Transverse colon (tissue), 4 donors: ENCODE measurements around the gene AWAT2.

Experiments
- CTCF ChIP-seq, 5 experiments: fragments of 200-600 bp in 3 of 5; fragments of 450-650 bp in 2 of 5; sonication (generic) in 3 of 5; IDR thresholded peaks; 1 replicate in 2 of 5; 2 replicates in 3 of 5; pipeline ENCODE4 v1.5.1; 2016 to 2017; ENCODE audit warnings: antibody characterized with exemption in 5 of 5, inconsistent platforms in 3 of 5, mild to moderate bottlenecking in 2 of 5, moderate library complexity in 1 of 5
- EP300 ChIP-seq: sonication (generic); formaldehyde crosslinking; IDR thresholded peaks from one replicate; pipeline ENCODE4 v1.6.1; 2017; ENCODE audit warnings: antibody characterized with exemption, low read depth
- POLR2A ChIP-seq: fragments of 450-650 bp; IDR thresholded peaks from one replicate; pipeline ENCODE4 v1.6.1; 2016; ENCODE audit warnings: antibody characterized with exemption, mild to moderate bottlenecking, moderate library complexity
- POLR2AphosphoS5 ChIP-seq, 3 donors: sonication (generic); formaldehyde crosslinking; IDR thresholded peaks; one replicate each; pipeline ENCODE4 v1.6.1; 2016; ENCODE audit warnings: antibody characterized with exemption in 3 of 3

DNA sequence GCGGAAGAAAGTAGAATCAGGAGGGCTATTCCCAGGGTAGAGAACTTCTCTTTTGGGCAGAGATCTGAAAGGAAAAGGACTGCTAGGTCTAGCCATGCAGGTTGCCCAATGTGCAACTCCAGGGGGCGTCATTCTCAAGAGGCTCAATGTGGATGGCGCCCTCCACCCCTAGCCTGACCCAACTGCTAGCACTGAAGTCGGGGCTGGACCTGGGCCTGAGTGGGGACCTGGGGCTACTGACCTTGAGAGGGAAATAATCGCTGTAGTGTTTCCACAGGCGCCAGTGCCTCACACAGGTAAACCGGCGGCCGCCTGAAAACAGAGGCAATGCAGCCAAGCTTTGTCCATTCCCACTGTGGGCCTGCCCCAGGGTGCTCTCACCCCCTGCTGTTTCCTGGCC, 6.1 kb downstream of the AWAT2 start:
- TF ChIP-seq CTCF (IDR thresholded peaks at IDR 0.05) = no peak
- TF ChIP-seq POLR2A = no peak
- TF ChIP-seq EP300 = no peak
- no peak for TF ChIP-seq POLR2AphosphoS5 (IDR thresholded peaks at IDR 0.05)
